Body of pancreas (tissue), 4 donors: ENCODE measurements around the gene MPST.

Source experiments
- POLR2A ChIP-seq, 3 donors: fragments of 450-650 bp; IDR thresholded peaks; one replicate each; pipeline ENCODE4 v1.6.1; 2016; ENCODE audit warnings: antibody characterized with exemption in 3 of 3, mild to moderate bottlenecking in 2 of 3
- TF ChIP-seq, protein P1 (sequence below), 7 experiments: fragments of 450-650 bp in 4 of 7; fragments of 200-600 bp in 3 of 7; sonication (generic) in 3 of 7; IDR thresholded peaks; one replicate each; pipeline ENCODE4 v1.5.1; 2016 to 2019; ENCODE audit warnings: antibody characterized with exemption in 7 of 7

DNA sequence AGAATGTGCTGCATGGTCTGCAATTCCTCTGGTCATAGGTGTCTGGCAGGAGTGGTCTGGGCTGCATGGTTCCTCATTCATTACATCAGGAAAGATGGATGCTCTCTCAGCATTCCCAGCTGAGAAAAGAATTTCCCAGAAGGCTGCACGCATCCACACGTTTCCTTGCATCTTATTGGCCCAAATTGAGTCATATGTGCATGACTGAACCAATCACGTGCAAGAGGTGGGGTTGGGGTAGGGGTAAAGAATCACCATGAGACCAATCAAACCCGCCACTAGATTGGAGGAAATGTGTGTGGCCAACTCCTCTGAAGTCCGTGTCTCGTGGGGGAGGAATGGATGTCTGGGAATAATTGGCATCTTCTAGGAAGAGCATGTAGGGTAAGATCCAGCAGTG is 29.1 kb upstream of the MPST start:
- TF ChIP-seq POLR2A (IDR thresholded peaks at IDR 0.05), result no peak
- TF ChIP-seq, protein P1, sequence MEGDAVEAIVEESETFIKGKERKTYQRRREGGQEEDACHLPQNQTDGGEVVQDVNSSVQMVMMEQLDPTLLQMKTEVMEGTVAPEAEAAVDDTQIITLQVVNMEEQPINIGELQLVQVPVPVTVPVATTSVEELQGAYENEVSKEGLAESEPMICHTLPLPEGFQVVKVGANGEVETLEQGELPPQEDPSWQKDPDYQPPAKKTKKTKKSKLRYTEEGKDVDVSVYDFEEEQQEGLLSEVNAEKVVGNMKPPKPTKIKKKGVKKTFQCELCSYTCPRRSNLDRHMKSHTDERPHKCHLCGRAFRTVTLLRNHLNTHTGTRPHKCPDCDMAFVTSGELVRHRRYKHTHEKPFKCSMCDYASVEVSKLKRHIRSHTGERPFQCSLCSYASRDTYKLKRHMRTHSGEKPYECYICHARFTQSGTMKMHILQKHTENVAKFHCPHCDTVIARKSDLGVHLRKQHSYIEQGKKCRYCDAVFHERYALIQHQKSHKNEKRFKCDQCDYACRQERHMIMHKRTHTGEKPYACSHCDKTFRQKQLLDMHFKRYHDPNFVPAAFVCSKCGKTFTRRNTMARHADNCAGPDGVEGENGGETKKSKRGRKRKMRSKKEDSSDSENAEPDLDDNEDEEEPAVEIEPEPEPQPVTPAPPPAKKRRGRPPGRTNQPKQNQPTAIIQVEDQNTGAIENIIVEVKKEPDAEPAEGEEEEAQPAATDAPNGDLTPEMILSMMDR (IDR thresholded peaks at IDR 0.05), result no peak
